ENCODE measurements around the gene TDRD7.

Gene TDRD7

GRCh38 chr9:97504381-97505216 is 92.7 kb downstream of the TDRD7 start:
- DNase-seq (ENCODE audit: low read depth in 2 of 2), result no peak

GRCh38 chr9:97505845-97506244 is 93.9 kb downstream of the TDRD7 start:
- no peak for DNase-seq (ENCODE audit: low read depth in 2 of 2)

- no peak for DNase-seq (ENCODE audit: low read depth in 2 of 2)
Observed at GRCh38 chr9:97506306-97506705, 94.4 kb downstream of the TDRD7 start.

- no peak for DNase-seq (ENCODE audit: low read depth in 2 of 2)
Observed at GRCh38 chr9:97506787-97507186, 94.9 kb downstream of the TDRD7 start.

GRCh38 chr9:97507428-97507984 is 95.6 kb downstream of the TDRD7 start:
- DNase-seq (ENCODE audit: low read depth in 2 of 2), result no peak

- no peak for DNase-seq (ENCODE audit: low read depth in 2 of 2)
Observed at GRCh38 chr9:97508852-97509251, 97.0 kb downstream of the TDRD7 start.

- DNase-seq (ENCODE audit: low read depth in 2 of 2), result no peak
Observed at GRCh38 chr9:97510797-97511654, 99.1 kb downstream of the TDRD7 start.

- DNase-seq (ENCODE audit: low read depth in 2 of 2), result no peak
Observed at GRCh38 chr9:97511655-97512427, 99.9 kb downstream of the TDRD7 start.

GRCh38 chr9:97512966-97513560 is 101.2 kb downstream of the TDRD7 start:
- DNase-seq (ENCODE audit: low read depth in 2 of 2), result no peak

GRCh38 chr9:97514531-97514930 is 102.6 kb downstream of the TDRD7 start:
- no peak for DNase-seq (ENCODE audit: low read depth in 2 of 2)

- DNase-seq (ENCODE audit: low read depth in 2 of 2), result no peak
Observed at GRCh38 chr9:97515662-97516061, 103.8 kb downstream of the TDRD7 start.

- DNase-seq (ENCODE audit: low read depth in 2 of 2), result no peak
Observed at GRCh38 chr9:97516111-97516510, 104.2 kb downstream of the TDRD7 start.

- DNase-seq (ENCODE audit: low read depth in 2 of 2), result no peak
Observed at GRCh38 chr9:97517331-97518089, 105.6 kb downstream of the TDRD7 start.

GRCh38 chr9:97518166-97518908 is 106.4 kb downstream of the TDRD7 start:
- DNase-seq (ENCODE audit: low read depth in 2 of 2), result no peak

GRCh38 chr9:97518909-97519307 is 107.0 kb downstream of the TDRD7 start:
- DNase-seq (ENCODE audit: low read depth in 2 of 2), result no peak

- DNase-seq (ENCODE audit: low read depth in 2 of 2), result no peak
Observed at GRCh38 chr9:97519441-97519970, 107.6 kb downstream of the TDRD7 start.

- DNase-seq (ENCODE audit: low read depth in 2 of 2), result no peak
Observed at GRCh38 chr9:97521576-97522333, 109.9 kb downstream of the TDRD7 start.

- no peak for DNase-seq (ENCODE audit: low read depth in 2 of 2)
Observed at GRCh38 chr9:97524424-97524823, 112.5 kb downstream of the TDRD7 start.

- no peak for DNase-seq (ENCODE audit: low read depth in 2 of 2)
Observed at GRCh38 chr9:97525451-97525850, 113.6 kb downstream of the TDRD7 start.

Data from stimulated activated CD8-positive, alpha-beta memory T cell treated with anti-CD3 and anti-CD28 coated beads, Interleukin-15, amount 100 ng/mL, for 4 hours (primary cell).